Skeletal muscle satellite cell (primary cell): Measurements from ENCODE around the gene C1S.
"Not testable (repeated sequence)": the region's sequence is repeated elsewhere in the genome, so short reads cannot be mapped to it uniquely, and the experiment has no call there.

Experiments
- H3K27me3 ChIP-seq: 2 replicates; pipeline ENCODE4 v1.7.0; 2013; ENCODE audit warnings: low read length; ENCODE audit not compliant: control insufficient read depth, insufficient read depth
- H3K36me3 ChIP-seq: 2 replicates; pipeline ENCODE4 v1.7.0; 2013; ENCODE audit warnings: mild to moderate bottlenecking, control low read depth, low read length; ENCODE audit not compliant: insufficient read depth
- H3K4me1 ChIP-seq: 2 replicates; pipeline ENCODE4 v1.7.0; 2013; ENCODE audit warnings: low read length; ENCODE audit not compliant: control insufficient read depth, insufficient read depth
- H3K4me2 ChIP-seq: 2 replicates; pipeline ENCODE4 v1.7.0; 2013; ENCODE audit warnings: mild to moderate bottlenecking, low read length
- H3K4me3 ChIP-seq: 2 replicates; pipeline ENCODE4 v1.7.0; 2013; ENCODE audit warnings: low read length
- H3K9ac ChIP-seq: 2 replicates; pipeline ENCODE4 v1.7.0; 2013; ENCODE audit warnings: mild to moderate bottlenecking, low read depth, low read length, moderate library complexity
- H3K9me3 ChIP-seq: replicated peaks from 2 replicates; pipeline ENCODE4 v1.7.0; 2013; ENCODE audit warnings: mild to moderate bottlenecking, control low read depth, low read length

Gene C1S

DNA sequence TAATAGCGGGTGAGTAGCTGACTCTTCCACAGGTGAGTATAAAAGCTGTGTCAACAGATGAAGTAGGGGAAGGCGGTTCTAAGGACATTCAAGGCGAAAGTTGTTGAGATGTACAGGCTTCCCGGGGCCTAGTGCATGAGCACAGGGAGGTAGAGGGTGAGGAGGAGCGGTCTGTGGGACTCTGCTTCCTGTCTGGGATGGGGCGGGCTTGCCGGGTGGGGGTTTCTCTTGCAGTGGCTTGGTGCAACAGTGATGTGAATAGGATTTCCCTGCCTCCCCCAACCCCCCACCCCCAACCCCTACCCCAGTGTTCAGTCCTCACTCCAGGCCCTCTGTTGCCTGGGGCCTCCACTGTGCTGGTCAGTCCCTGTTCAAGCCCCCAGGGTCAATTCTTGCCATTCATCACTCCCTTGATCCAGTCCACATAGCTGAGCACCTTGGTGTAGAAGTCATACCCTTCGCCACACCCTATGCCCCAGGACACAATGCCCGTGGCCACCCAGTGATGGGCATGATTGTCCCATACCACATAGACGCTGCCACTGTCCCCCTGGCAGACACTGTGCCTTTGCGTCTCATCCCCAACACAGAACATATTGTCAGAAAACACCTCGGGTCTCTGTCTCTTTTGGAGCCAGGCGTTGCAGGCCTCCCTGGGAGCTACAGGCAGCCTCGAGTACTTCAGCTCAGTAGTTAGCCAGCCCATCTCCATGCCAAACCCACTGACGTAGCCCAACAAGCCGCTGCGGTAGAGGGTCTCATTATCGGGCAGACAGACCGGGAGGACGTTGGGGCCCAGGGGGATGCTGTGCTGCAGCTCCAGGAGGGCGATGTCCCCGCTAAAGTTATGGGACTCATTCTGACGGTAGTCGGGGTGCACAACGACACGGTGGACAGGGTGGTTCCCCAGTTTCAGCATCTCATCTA is 35.8 kb downstream of the C1S start:
- H3K36me3 ChIP-seq = peaks cover 7% of the 10 kb centered on the region
- H3K9ac ChIP-seq = no peak overlapping the region
- H3K4me2 ChIP-seq = no peak overlapping the region
- H3K9me3 ChIP-seq = no peaks in the 10 kb centered on the region
- H3K27me3 ChIP-seq = peaks cover 6% of the 10 kb centered on the region
- H3K4me1 ChIP-seq = peaks cover 13% of the 10 kb centered on the region
- H3K4me3 ChIP-seq = no peak overlapping the region

DNA sequence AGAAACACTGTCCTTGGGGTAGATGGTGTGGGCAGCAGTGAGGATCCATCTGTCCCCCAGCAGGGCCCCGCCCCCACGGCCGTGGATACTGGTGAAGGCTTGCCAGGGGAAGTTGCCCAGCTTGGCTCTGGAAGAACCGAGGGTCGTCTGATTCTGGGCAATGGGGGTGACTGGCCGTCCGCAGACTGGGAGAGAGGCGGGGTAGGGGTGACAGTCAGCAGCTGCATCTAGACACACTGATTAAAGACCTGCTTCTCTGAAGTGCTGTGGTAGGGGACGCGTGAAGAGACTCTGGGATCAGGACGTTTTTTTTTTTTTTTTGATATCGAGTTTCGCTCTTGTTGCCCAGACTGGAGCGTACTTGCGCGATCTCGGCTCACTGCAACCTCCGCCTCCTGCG is 36.5 kb downstream of the C1S start:
- Histone ChIP-seq H3K4me2 (peak overlapping the region; percentile 63), H3K27me3 (peaks cover 6% of the 10 kb centered on the region), H3K4me3 (no peak overlapping the region), H3K9me3 (no peaks in the 10 kb centered on the region), H3K4me1 (peaks cover 12% of the 10 kb centered on the region), H3K9ac (no peak overlapping the region), H3K36me3 (peaks cover 7% of the 10 kb centered on the region)

DNA sequence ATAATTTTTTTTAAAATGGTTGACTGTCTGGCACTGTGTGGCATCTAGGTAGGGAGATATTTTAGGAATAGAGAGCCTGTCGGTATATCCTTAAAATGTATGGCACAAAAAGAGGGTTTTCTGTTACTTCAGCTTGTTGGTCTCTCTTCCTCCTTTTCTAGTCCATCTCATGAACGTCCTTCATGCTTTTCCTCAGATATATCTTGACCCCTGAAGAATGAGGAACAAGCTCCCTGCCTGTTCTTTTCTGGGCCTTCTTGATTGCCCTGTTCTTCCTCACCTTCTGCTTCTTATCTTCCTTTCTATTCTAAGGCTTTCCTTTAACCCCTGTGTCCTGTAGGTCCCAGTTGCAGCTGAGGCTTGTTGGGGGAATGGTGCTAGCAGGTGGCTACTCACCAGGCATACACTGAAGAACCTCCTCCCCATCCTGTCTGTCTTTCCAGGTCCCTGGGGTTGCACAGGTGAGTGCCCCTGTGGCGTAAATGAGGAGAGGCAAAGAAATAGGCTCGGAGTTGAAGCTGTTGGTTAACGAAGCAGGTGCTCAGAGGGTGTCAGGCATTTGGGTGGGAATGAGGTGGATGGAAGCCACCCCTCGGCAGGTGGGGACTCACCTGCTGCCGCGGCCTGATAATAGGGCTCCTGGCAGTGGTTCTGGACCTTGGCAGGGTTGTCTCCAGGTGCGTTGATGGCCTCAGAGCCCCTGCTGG is 38.9 kb downstream of the C1S start:
- Histone ChIP-seq H3K27me3 (peaks cover 6% of the 10 kb centered on the region), H3K9me3 (no peaks in the 10 kb centered on the region), H3K4me1 (peaks cover 9% of the 10 kb centered on the region), H3K4me2 (no peak overlapping the region), H3K9ac (no peak overlapping the region), H3K4me3 (no peak overlapping the region), H3K36me3 (peaks cover 7% of the 10 kb centered on the region)

DNA sequence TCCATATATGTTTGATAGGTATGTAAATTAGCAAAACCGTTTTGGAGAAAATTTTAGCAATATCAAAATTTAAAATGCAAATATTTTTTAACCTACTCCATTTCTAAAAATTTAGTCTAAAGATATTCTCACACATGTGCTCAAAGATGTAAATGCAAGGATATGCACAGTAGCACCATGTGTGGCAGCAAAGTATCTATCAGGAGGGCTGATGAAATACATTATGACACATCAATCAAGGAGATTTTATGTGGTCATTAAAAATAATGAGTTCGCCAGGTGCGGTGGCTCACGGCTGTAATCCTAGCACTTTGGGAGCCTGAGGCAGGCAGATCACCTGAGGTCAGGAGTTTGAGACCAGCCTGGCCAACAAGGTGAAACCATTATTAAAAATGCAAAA is 39.7 kb downstream of the C1S start:
- Histone ChIP-seq H3K36me3 (peaks cover 7% of the 10 kb centered on the region), H3K9me3 (no peaks in the 10 kb centered on the region), H3K9ac (no peak overlapping the region), H3K4me2 (no peak overlapping the region), H3K27me3 (peaks cover 6% of the 10 kb centered on the region), H3K4me1 (peaks cover 9% of the 10 kb centered on the region), H3K4me3 (no peak overlapping the region)

DNA sequence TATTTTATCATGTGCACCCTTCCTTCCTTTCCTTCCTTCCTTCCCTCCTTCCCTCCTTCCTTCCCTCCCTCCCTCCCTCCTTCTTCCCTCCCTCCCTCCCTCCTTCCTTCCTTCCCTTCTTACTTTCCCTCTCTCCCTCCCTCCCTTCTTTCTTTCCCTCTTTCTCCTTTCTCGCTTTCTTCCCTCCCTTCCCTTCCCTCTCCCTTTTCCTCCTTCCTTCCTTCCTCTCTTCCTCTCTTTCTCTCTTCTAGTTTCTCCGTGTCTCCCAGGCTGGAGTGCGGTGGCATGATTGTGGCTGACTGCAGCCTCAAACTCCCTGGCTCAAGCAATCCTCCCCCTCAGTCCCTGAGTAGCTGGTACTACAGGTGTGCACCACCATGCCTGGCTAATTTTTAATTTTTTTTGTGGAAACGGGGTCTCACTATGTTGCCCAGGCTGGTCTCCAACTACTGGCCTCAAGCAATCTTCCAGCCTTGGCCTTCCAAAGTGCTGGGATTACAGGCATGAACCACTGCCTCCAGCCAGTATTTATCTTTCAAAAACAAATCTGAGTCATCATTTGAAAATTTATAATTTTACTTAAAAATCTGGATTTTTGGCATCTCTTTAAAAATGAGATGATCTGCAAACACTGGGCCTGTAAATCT is 40.7 kb downstream of the C1S start:
- peaks cover 7% of the 10 kb centered on the region for H3K36me3 ChIP-seq
- no peak overlapping the region for H3K9ac ChIP-seq
- H3K4me1 ChIP-seq = peaks cover 9% of the 10 kb centered on the region
- no peaks in the 10 kb centered on the region for H3K9me3 ChIP-seq
- no peak overlapping the region for H3K4me3 ChIP-seq
- H3K4me2 ChIP-seq = no peak overlapping the region
- H3K27me3 ChIP-seq = peaks cover 6% of the 10 kb centered on the region

DNA sequence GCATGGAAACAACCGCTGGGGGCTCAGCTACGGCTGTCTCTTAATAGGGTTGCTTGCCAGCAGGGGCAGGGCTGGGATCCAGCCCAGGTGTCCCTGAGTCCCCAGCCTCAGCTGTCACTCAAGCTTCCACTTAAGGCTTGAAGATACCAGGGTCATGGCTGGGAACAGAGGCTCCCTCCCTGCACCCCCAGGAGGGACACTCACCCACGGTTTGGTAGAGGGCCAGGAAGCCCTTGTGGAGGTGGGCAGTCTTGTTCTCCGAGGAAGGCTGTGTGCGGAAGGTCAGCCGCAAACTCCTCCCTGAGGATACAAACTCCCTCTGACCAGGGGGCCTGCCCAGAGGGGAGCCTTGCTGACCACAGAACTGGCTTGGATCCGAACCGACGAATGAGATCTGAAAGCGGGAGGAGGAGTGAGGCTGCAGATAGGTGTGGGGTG is 41.2 kb downstream of the C1S start:
- H3K27me3 ChIP-seq = peaks cover 4% of the 10 kb centered on the region

DNA sequence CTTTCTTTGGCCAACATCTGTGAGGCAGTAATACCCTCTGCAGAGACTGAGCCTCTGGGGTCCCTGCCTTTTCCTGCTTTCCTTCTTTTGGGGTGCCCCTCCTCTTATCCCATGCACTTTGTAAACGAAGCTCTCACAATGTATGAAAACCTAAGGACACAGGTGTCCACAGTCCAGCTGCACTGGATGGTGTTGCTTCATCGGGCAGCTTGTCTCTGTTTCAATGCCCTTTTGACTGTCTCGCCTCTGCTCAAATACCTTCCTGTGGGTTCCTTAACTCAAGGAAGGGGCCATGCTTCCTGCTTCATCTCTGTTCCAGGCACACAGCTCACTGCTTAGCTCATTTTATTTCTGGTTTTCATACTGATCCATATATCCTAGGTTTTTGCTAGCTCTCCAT is 42.1 kb downstream of the C1S start:
- Histone ChIP-seq H3K9me3 (no peaks in the 10 kb centered on the region), H3K4me1 (peaks cover 8% of the 10 kb centered on the region), H3K4me2 (no peak overlapping the region), H3K4me3 (no peak overlapping the region), H3K27me3 (no peaks in the 10 kb centered on the region), H3K36me3 (peaks cover 7% of the 10 kb centered on the region), H3K9ac (no peak overlapping the region)

More for the DNA sequence above, 41.2 kb downstream of the C1S start:
- H3K36me3 ChIP-seq = peaks cover 7% of the 10 kb centered on the region
- no peak overlapping the region for H3K4me2 ChIP-seq
- H3K9ac ChIP-seq = no peak overlapping the region
- H3K9me3 ChIP-seq = no peaks in the 10 kb centered on the region
- H3K4me1 ChIP-seq = peaks cover 9% of the 10 kb centered on the region
- H3K4me3 ChIP-seq = no peak overlapping the region

DNA sequence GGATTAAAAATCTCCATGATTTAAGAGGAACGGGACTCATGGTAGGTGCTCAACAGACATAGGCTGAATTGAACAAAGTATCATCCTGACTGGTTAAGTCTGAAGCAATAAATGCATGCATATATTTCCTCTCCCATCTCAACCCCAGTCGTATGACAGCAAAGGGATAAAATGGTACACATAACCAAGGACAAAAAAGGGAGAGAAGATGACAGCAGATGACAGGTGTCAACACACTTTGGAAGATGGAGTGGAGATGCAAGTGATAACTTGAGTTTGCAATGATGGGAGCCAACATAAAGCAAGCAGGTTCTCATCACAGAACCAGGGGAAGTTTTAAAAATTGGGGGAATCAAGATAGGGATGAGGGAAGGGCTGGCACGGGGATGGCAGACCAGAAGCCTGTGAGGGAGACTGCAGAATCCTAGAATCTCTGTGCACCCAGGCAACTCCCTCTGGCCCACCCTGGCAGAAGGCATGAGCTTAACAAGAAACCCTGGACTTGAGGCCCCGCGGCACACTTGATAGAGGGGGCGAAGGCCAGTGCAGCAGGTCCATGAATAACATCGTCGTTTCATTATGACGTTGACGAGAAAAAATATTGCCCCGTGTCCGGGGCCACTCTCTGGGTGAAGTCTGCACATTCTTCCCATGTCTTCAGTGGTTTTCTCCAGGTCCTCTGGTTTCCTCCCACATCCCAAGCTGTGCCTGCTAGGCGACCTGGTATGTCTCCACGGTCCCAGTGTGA is 43.5 kb downstream of the C1S start:
- H3K27me3 ChIP-seq = no peaks in the 10 kb centered on the region
- H3K4me2 ChIP-seq = no peak overlapping the region
- peaks cover 14% of the 10 kb centered on the region for H3K4me1 ChIP-seq
- no peaks in the 10 kb centered on the region for H3K9me3 ChIP-seq
- H3K4me3 ChIP-seq = no peak overlapping the region
- no peak overlapping the region for H3K9ac ChIP-seq
- peaks cover 7% of the 10 kb centered on the region for H3K36me3 ChIP-seq

DNA sequence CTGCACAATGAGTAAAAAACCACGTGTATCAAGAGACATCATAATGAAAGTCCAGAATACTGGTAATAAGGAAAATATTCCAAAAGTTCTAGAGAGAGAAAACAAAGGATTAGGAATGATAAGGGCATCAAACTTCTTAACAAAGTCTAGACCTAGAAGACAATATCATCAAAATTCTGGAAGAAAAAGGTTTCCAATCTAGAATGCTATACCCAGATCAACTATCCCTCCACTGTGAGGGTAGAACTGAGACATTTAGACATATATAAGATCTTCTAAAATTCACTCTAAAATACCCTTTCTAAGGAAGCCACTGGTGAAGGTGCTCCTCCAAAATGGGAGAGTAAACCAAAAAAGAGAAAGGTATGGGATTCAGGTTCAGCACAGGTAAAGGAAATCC is 45.6 kb downstream of the C1S start:
- Histone ChIP-seq H3K36me3 (no peaks in the 10 kb centered on the region), H3K9ac (no peak overlapping the region), H3K27me3 (no peaks in the 10 kb centered on the region), H3K9me3 (no peaks in the 10 kb centered on the region), H3K4me3 (no peak overlapping the region), H3K4me2 (no peak overlapping the region), H3K4me1 (peaks cover 19% of the 10 kb centered on the region)

DNA sequence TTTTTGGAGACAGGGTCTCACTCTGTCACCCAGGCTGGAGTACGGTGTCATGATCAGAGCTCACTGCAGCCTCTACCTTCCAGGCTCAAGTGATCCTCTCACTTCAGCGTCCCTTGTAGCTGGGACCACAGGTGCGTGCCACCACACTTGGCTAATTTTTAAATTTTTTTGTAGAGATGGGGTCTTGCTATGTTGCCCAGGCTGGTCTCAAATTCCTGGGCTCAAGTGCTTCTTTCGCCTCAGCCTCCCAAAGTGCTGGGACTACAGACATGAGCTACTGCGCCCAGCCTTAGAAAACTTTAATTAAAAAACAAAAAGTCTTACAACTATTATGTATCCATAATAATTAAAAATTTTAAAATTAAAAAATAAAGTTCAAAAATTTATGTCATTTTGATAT is 46.7 kb downstream of the C1S start:
- H3K4me3 ChIP-seq, H3K36me3 ChIP-seq, H3K9me3 ChIP-seq, H3K9ac ChIP-seq, H3K27me3 ChIP-seq: not testable (repeated sequence)
- peak overlapping the region; percentile 87 for H3K4me2 ChIP-seq
- H3K4me1 ChIP-seq = peaks cover 13% of the 10 kb centered on the region

DNA sequence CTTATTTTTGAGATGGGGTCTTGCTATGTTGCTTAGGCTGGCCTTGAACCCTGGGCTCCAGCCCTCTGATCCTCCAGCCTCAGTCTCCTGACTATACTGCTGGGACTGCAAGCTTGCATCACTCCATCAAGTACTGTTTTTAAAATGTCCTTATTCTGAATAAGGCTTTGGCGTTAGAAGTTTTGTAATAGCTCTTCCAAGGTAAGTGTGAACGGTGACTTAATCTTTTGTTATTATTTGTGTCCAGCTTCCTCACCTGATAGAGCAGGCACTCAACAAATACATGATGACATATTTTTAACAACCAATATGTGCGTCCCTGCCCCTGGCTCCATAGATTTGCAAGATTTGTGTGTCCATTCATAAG is 47.1 kb downstream of the C1S start:
- H3K4me2 ChIP-seq = peak overlapping the region; percentile 87
- H3K9ac ChIP-seq = peak overlapping the region; percentile 86
- no peaks in the 10 kb centered on the region for H3K9me3 ChIP-seq
- peaks cover 13% of the 10 kb centered on the region for H3K4me1 ChIP-seq
- H3K4me3 ChIP-seq = peak overlapping the region; percentile 78
- no peaks in the 10 kb centered on the region for H3K36me3 ChIP-seq
- H3K27me3 ChIP-seq = no peaks in the 10 kb centered on the region
